K562 (cell line): ENCODE data around the gene DYNC1I2. TPM values are rescaled to one million over a fixed set of nuclear protein-coding genes. Genes with fewer than 3 reads are reported as not detected.

Experiments used
- ATAC-seq: fragments of 200-7000 bp; cut with Tn5 transposase; 3 replicates; pipeline ENCODE4 v1.9.1; 2020; ENCODE audit warnings: moderate library complexity
- BruUV-seq: library from RNA; stranded (reverse); fragments of 400-500 nt; replicated peaks from 2 replicates; lab custom pipeline; 2021; lab: Mats Ljungman, UMichigan
- CTCF ChIA-PET: fragments of 300-600 bp; formaldehyde crosslinking; extraction: SDS; loops from one replicate; lab custom pipeline; 2021; ENCODE audit warnings: low intra/inter-chr PET ratio; lab: Yijun Ruan, JAX
- POLR2A ChIA-PET: fragments of 300-600, 350-650 bp; sonication (Branson Sonifier 250); formaldehyde crosslinking; extraction: SDS; loops from one replicate; lab custom pipeline; 2021; ENCODE audit warnings: antibody characterized with exemption, inconsistent platforms; lab: Yijun Ruan, JAX
- DNase-seq, 4 experiments: peaks; one replicate each; pipeline versions ENCODE4 v3.0.0 to v3.0.0-alpha.2; 2011 to 2018; ENCODE audit warnings: low spot score in 3 of 4, mixed read lengths in 3 of 4; ENCODE audit errors: extremely low read depth in 1 of 4
- FAIRE-seq: peaks from 2 replicates; lab custom pipeline; 2011; peaks lifted over from hg19 to GRCh38; lab: Jason Lieb, UNC
- H2AFZ ChIP-seq: 2 replicates; pipeline ENCODE4 v1.6.0; 2011; ENCODE audit warnings: low read depth, low read length, control low read depth, inconsistent platforms
- H3K27ac ChIP-seq: fragments of 200-600 bp; 3 replicates; pipeline ENCODE4 v1.8.0; 2011; ENCODE audit warnings: low read depth, mild to moderate bottlenecking, control low read depth, inconsistent platforms, low read length, moderate library complexity, mixed read lengths; ENCODE audit errors: extremely low read depth
- H3K27me3 ChIP-seq, 2 experiments: fragments of 300-600 bp in 1 of 2; 2 replicates in 1 of 2; 3 replicates in 1 of 2; pipeline versions ENCODE4 v1.6.0 to v1.8.0; 2011; ENCODE audit warnings: inconsistent platforms in 2 of 2, low read length in 2 of 2, mild to moderate bottlenecking in 1 of 2, mixed read lengths in 1 of 2, moderate library complexity in 1 of 2; ENCODE audit not compliant: control insufficient read depth in 2 of 2, insufficient read depth in 2 of 2
- H3K36me3 ChIP-seq: fragments of 300-600 bp; 3 replicates; pipeline ENCODE4 v1.8.0; 2011; ENCODE audit warnings: mild to moderate bottlenecking, low read length, inconsistent platforms; ENCODE audit not compliant: control insufficient read depth, insufficient read depth
- H3K4me1 ChIP-seq, 2 experiments: fragments of 200-600 bp in 1 of 2; replicated peaks in 1 of 2; 2 replicates in 1 of 2; 3 replicates in 1 of 2; pipeline versions ENCODE4 v1.5.1 to v1.8.0; 2011; ENCODE audit warnings: inconsistent platforms in 2 of 2, low read length in 2 of 2, mild to moderate bottlenecking in 1 of 2, mixed read lengths in 1 of 2, moderate library complexity in 1 of 2; ENCODE audit not compliant: control insufficient read depth in 2 of 2, insufficient read depth in 2 of 2
- H3K4me2 ChIP-seq: 2 replicates; pipeline ENCODE4 v1.6.1; 2011; ENCODE audit warnings: low read length, control low read depth, inconsistent platforms, mixed read lengths; ENCODE audit not compliant: insufficient read depth
- H3K4me3 ChIP-seq: fragments of 200-600 bp; sonication (generic), shearing (Covaris generic); 2 replicates; pipeline ENCODE4 v1.5.1; 2016; ENCODE audit warnings: control low read depth, inconsistent platforms
- H3K79me2 ChIP-seq: fragments of 200-600 bp; 3 replicates; pipeline ENCODE4 v1.8.0; 2011; ENCODE audit warnings: low read length, inconsistent platforms; ENCODE audit not compliant: control insufficient read depth, insufficient read depth
- H3K9ac ChIP-seq, 2 experiments: 2 replicates each; pipeline versions ENCODE4 v1.6.0 to v1.6.1; 2011; ENCODE audit warnings: low read depth in 2 of 2, low read length in 2 of 2, control low read depth in 1 of 2, inconsistent platforms in 1 of 2, mild to moderate bottlenecking in 1 of 2, mixed read lengths in 1 of 2; ENCODE audit not compliant: insufficient read depth in 1 of 2
- H3K9me1 ChIP-seq: one replicate; pipeline ENCODE4 v1.6.0; 2011; ENCODE audit warnings: inconsistent platforms, mild to moderate bottlenecking, low read length, moderate library complexity; ENCODE audit not compliant: control insufficient read depth, insufficient read depth
- H3K9me3 ChIP-seq: replicated peaks from 2 replicates; pipeline ENCODE4 v1.5.1; 2011; ENCODE audit warnings: low read depth, low read length, inconsistent platforms; ENCODE audit not compliant: control insufficient read depth, insufficient read depth
- H4K20me1 ChIP-seq: replicated peaks from 2 replicates; pipeline ENCODE4 v1.6.1; 2011; ENCODE audit warnings: low read length, inconsistent platforms, mixed read lengths; ENCODE audit not compliant: control insufficient read depth, insufficient read depth
- CSDE1 ChIP-seq, 2 experiments: fragments of 450-650 bp; IDR thresholded peaks; 2 replicates each; pipeline ENCODE4 v1.6.1; 2016; ENCODE audit warnings: mild to moderate bottlenecking in 1 of 2
- EWSR1 ChIP-seq: fragments of 450-650 bp; IDR thresholded peaks from 2 replicates; pipeline ENCODE4 v1.6.1; 2018; ENCODE audit warnings: borderline replicate concordance, mild to moderate bottlenecking, low read depth, moderate library complexity; ENCODE audit not compliant: partially characterized antibody
- GABPB2 ChIP-seq: fragments of 250-450 bp; sonication (Bioruptor Pico); conservative IDR thresholded peaks from 2 replicates; pipeline ENCODE4 v1.5.1; 2021; ENCODE audit warnings: mild to moderate bottlenecking
- GATAD2B ChIP-seq: fragments of 450-650 bp; IDR thresholded peaks from 2 replicates; pipeline ENCODE4 v1.6.1; 2017; ENCODE audit warnings: mild to moderate bottlenecking, borderline replicate concordance
- GTF2A2 ChIP-seq: IDR thresholded peaks from 2 replicates; pipeline ENCODE4 v1.6.1; 2016; ENCODE audit warnings: mild to moderate bottlenecking, missing genetic modification characterization, missing compliant biosample characterization
- LCOR ChIP-seq: sonication (generic); formaldehyde crosslinking; IDR thresholded peaks from 2 replicates; pipeline ENCODE4 v1.8.0; 2022; ENCODE audit warnings: mild to moderate bottlenecking, missing genetic modification reagents
- MTA2 ChIP-seq: fragments of 450-650 bp; IDR thresholded peaks from 2 replicates; pipeline ENCODE4 v1.6.1; 2016; ENCODE audit warnings: low read depth
- NFIC ChIP-seq: fragments of 450-650 bp; IDR thresholded peaks from 2 replicates; pipeline ENCODE4 v1.6.1; 2017; ENCODE audit warnings: mild to moderate bottlenecking, inconsistent platforms
- NR2F6 ChIP-seq: fragments of 450-650 bp; formaldehyde crosslinking; IDR thresholded peaks from 2 replicates; pipeline ENCODE4 v1.4.0; 2020; ENCODE audit warnings: mild to moderate bottlenecking
- NRF1 ChIP-seq, 2 experiments: fragments of 450-650 bp; IDR thresholded peaks in 1 of 2; conservative IDR thresholded peaks in 1 of 2; 2 replicates each; pipeline ENCODE4 v1.6.1; 2014; ENCODE audit warnings: mild to moderate bottlenecking in 2 of 2
- SMAD3 ChIP-seq: fragments of 450-650 bp; formaldehyde crosslinking; conservative IDR thresholded peaks from 2 replicates; pipeline ENCODE4 v1.4.0; 2020; ENCODE audit warnings: mild to moderate bottlenecking
- SMARCA5 ChIP-seq: fragments of 450-650 bp; IDR thresholded peaks from 2 replicates; pipeline ENCODE4 v1.6.1; 2016
- TARDBP ChIP-seq: fragments of 450-650 bp; IDR thresholded peaks from 2 replicates; pipeline ENCODE4 v1.6.1; 2016
- TCF7 ChIP-seq: sonication (generic); IDR thresholded peaks from 2 replicates; pipeline ENCODE4 v1.6.1; 2016; ENCODE audit warnings: antibody characterized with exemption, borderline replicate concordance
- ZKSCAN3 ChIP-seq: fragments of 250-450 bp; sonication (Bioruptor Pico); IDR thresholded peaks from 2 replicates; pipeline ENCODE4 v1.4.0; 2020
- ZNF408 ChIP-seq: fragments of 250-450 bp; sonication (Bioruptor Pico); IDR thresholded peaks from 2 replicates; pipeline ENCODE4 v1.4.0; 2020; ENCODE audit warnings: low read depth, mild to moderate bottlenecking, moderate library complexity
- ZNF41 ChIP-seq: fragments of 250-450 bp; sonication (Bioruptor Pico); conservative IDR thresholded peaks from 2 replicates; pipeline ENCODE4 v1.4.0; 2020; ENCODE audit warnings: mild to moderate bottlenecking
- WGBS: fragments of 100-300 bp; shearing (Covaris generic); methylation state at CpG from one replicate; pipeline ENCODE4 v1.1.6; 2016; ENCODE audit warnings: low coverage, mixed read lengths; ENCODE audit not compliant: insufficient coverage; ENCODE audit errors: missing lambda C conversion rate; 5-methylcytosine and 5-hydroxymethylcytosine counted together
- in situ Hi-C: fragments of 300-500 bp; cut with MboI; formaldehyde crosslinking; loops from 4 replicates; pipeline ENCODE4 v1.15.0; 2018; ENCODE audit warnings: inconsistent platforms, mixed read lengths
- intact Hi-C: fragments of 100-400 bp; cut with micrococcal nuclease; formaldehyde crosslinking; loops from 2 replicates; pipeline ENCODE4 v1.14.2; 2022
- polyA plus RNA-seq, 8 experiments: library from polyadenylated mRNA; depleted of rRNA in 4 of 8; stranded (reverse) in 5 of 8; unstranded in 3 of 8; fragments of >200 nt; fragmentation: Nextera tagmentation in 2 of 8; fragmentation: Illumina TruSeq in 1 of 8; extraction: Ambion mirVana in 2 of 8; extraction: Trizol in 1 of 8; gene quantifications; 2 replicates each; pipeline versions ENCODE4 v1.2.1 to v1.2.3, GENCODE V29; 2011 to 2014; ENCODE audit warnings: inconsistent platforms in 1 of 8, missing spikeins in 1 of 8
- total RNA-seq, 7 experiments: library from RNA; depleted of rRNA in 6 of 7; stranded (reverse); fragments of >200 nt in 6 of 7; fragmentation: Illumina TruSeq in 2 of 7; extraction: Trizol in 2 of 7; gene quantifications; 2 replicates each; pipeline versions ENCODE4 v1.2.1 to v1.2.3, GENCODE V29; 2011 to 2021; ENCODE audit warnings: low replicate concordance in 1 of 7
- TF ChIP-seq, protein P1 (sequence below): sonication (generic); formaldehyde crosslinking; IDR thresholded peaks from 2 replicates; pipeline ENCODE4 v1.8.0; 2022; ENCODE audit warnings: mild to moderate bottlenecking, missing genetic modification reagents
- TF ChIP-seq, protein P2 (sequence below): sonication (generic); formaldehyde crosslinking; IDR thresholded peaks from 2 replicates; pipeline ENCODE4 v1.8.0; 2022; ENCODE audit warnings: mild to moderate bottlenecking, missing genetic modification reagents

Gene DYNC1I2
- total and polyA plus RNA-seq, 9 of the 15 experiments (the other 6 are each of a cell fraction or from before 2014, with no cell fraction given), result 59.1 to 204 (median 100) TPM

DNA sequence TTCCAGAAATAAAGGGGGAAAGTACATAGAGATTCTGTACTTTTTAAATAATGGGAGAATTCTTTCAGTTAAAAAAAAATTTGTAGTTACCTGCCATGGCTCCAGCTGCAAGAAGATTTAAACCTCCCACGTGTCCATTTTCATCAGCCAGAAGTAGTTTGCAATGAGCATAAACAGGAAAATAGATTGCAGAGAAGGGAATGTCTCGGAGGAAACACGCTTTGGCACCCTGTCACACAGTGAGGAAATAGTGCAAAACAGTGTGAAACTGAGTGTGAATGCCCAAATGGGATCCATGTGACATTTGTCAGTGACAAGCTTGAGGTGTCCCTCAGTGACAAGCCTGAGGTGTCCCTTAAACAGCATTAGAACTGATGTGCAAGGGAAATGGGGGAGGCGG, 104.1 kb downstream of the DYNC1I2 start:
- intact Hi-C loops, result loop anchor here (5.0 to 10.0 kb wide), 2 partner anchors 194 to 217 kb away; no protein-coding TSS in a partner anchor
- no peak overlapping the region for H3K4me3 ChIP-seq
- no peak overlapping the region for H3K4me2 ChIP-seq
- H2AFZ ChIP-seq, result no peak overlapping the region
- H3K9ac ChIP-seq, result no peak overlapping the region
- CTCF ChIA-PET, result no interaction called here
- in situ Hi-C loops, result no loop called here
- H3K9me3 ChIP-seq, result no peaks in the 10 kb centered on the region
- DNase-seq (no peak), FAIRE-seq (no peak), ATAC-seq (no peak)
- H4K20me1 ChIP-seq, result no peaks in the 10 kb centered on the region
- H3K27ac ChIP-seq, result no peak overlapping the region
- POLR2A ChIA-PET, result interaction anchor here (0.5 to 1.0 kb wide), 5 partner anchors 13 to 102 kb away, joined by 3 read pairs; no protein-coding TSS in a partner anchor
- TF ChIP-seq EWSR1 (no peak), SMAD3 (CRISPR knock-in tag) (no peak), NR2F6 (CRISPR knock-in tag) (no peak), TCF7 (no peak), ZKSCAN3 (no peak), GTF2A2 (tag) (no peak), GABPB2 (CRISPR knock-in tag) (no peak), CSDE1 (IDR thresholded peaks at IDR 0.05) (no peak), ZNF41 (CRISPR knock-in tag) (no peak), NRF1 (conservative IDR thresholded peaks at IDR 0.05 in 1 of 2, IDR thresholded peaks at IDR 0.05 in 1 of 2) (no peak), NFIC (no peak), MTA2 (no peak), ZNF408 (CRISPR knock-in tag) (no peak), TARDBP (no peak), LCOR (CRISPR knock-in tag) (no peak), GATAD2B (no peak), SMARCA5 (no peak)
- TF ChIP-seq, protein P1, sequence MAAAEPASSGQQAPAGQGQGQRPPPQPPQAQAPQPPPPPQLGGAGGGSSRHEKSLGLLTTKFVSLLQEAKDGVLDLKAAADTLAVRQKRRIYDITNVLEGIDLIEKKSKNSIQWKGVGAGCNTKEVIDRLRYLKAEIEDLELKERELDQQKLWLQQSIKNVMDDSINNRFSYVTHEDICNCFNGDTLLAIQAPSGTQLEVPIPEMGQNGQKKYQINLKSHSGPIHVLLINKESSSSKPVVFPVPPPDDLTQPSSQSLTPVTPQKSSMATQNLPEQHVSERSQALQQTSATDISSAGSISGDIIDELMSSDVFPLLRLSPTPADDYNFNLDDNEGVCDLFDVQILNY (CRISPR knock-in tag), result no peak
- TF ChIP-seq, protein P2, sequence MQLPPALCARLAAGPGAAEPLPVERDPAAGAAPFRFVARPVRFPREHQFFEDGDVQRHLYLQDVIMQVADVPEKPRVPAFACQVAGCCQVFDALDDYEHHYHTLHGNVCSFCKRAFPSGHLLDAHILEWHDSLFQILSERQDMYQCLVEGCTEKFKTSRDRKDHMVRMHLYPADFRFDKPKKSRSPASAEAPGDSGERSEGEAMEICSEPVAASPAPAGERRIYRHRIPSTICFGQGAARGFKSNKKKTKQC (CRISPR knock-in tag), result no peak
- H3K4me1 ChIP-seq, result no peaks in the 10 kb centered on the region
- BruUV-seq, result no TSS peak
- H3K79me2 ChIP-seq, result no peaks in the 10 kb centered on the region
- no peaks in the 10 kb centered on the region for H3K9me1 ChIP-seq
- H3K36me3 ChIP-seq, result peaks cover 39% of the 10 kb centered on the region; the same call in 2 of the 3 replicates
- WGBS, result 64% methylated on average over 4 of the region's 4 CpGs
- H3K27me3 ChIP-seq, result no peaks in the 10 kb centered on the region
